Subcutaneous adipose tissue (tissue), 4 donors: Measurements from ENCODE around the gene ATL3. TPM values are rescaled to one million over a fixed set of nuclear protein-coding genes. Genes with fewer than 3 reads are reported as not detected.

ENCODE experiments used
- CTCF ChIP-seq: fragments of 450-650 bp; IDR thresholded peaks from one replicate; pipeline ENCODE4 v1.5.1; 2016; ENCODE audit warnings: low read depth, mild to moderate bottlenecking, control low read depth, antibody characterized with exemption, moderate library complexity
- total RNA-seq, 4 donors: library from RNA; depleted of rRNA; stranded (reverse); fragments of >200 nt; gene quantifications; one replicate each; pipeline ENCODE4 v1.1.0, GENCODE V29; 2016

Gene ATL3
- total RNA-seq, 4 donors from 2014 or later = 83.5 to 172 (median 118) TPM

GRCh38 chr11:63608353-63609345 is 62.5 kb downstream of the ATL3 start:
- TF ChIP-seq CTCF = no peak

- TF ChIP-seq CTCF = no peak
These were observed 68.0 kb downstream of the ATL3 start for GRCh38 chr11:63603180-63603518.

DNA sequence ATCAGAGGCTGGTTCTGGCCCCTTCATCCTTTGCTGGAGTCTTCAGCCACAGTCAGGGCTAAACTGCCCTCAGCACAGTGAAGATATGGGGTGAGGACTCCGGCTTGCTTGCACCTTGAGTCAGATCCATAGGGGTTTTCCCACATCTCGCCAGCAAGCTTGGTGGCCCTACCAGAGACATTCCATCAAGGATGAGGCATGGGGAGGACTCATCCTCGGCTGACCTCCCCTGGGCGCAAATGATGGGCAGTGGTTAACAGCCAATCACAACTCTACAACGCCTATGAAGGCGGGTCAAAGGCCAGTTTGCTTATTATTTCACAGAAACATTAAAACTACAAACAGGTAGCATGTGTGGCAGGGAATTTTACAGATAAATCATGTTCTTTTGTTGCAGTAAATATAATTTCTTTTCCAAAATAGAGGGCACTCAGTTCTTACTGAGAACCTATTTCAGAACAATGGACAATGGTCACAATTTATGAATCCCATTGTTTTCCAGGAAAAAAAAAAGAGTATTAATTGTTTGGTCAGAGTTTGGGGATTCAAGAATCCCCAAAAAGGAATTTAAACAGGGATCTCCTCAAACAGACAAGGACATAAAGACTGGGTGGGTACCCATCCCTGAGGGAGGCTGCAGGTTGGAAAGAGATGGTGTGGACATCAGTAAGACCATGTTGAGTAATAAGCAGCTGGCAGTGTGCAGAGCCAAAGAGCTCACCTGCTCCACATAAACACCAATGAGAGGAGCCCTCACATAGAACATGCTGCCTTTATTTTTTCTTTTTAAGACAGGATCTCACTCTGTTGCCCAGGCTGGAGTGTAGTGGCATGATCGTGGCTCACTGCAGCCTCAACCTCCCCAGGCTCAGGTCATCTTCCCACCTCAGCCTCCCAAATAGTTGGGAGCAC is 71.7 kb downstream of the ATL3 start:
- no peak for TF ChIP-seq CTCF

DNA sequence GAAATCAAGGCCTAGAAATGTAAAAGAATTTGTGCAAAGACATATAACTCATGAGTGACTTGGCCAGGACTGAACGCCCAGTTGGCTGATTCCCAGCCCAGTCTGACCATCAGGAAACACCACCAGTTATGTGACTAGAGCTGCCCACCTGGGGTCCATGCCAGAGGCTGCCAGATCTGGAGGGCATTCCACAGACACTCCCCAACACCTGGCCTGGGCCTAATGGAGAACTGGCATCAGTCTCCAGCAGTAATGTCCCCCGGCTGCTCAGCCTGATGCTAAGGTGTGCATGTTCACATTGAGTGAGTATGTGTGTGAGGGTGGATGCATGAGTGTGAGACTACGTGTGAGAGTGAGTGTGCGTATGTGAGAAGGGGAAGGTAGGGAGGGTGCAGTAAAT is 72.6 kb downstream of the ATL3 start:
- no peak for TF ChIP-seq CTCF

- no peak for TF ChIP-seq CTCF
These were observed 75.9 kb downstream of the ATL3 start for GRCh38 chr11:63595296-63595695.

GRCh38 chr11:63592975-63593395 is 78.2 kb downstream of the ATL3 start:
- TF ChIP-seq CTCF = no peak
